ENCODE data around the gene EDC3.

The EDC3 gene

GRCh38 chr15:74723187-74723586 is 27.4 kb upstream of the EDC3 start:
- FAIRE-seq (no peak), DNase-seq (ENCODE audit: insufficient read length, low spot score) (no peak)
- TF ChIP-seq CTCF (IDR thresholded peaks at IDR 0.05; ENCODE audit: insufficient read depth, missing control alignments) = no peak

- no peak for FAIRE-seq
- DNase-seq (ENCODE audit: insufficient read length, low spot score) = no peak
- TF ChIP-seq CTCF (IDR thresholded peaks at IDR 0.05; ENCODE audit: insufficient read depth, missing control alignments) = no peak
Measured at GRCh38 chr15:74722591-74722990, 26.8 kb upstream of the EDC3 start.

- no peak for FAIRE-seq
- TF ChIP-seq CTCF (IDR thresholded peaks at IDR 0.05; ENCODE audit: insufficient read depth, missing control alignments) = no peak
- DNase-seq (ENCODE audit: insufficient read length, low spot score) = no peak
Measured at GRCh38 chr15:74716651-74717050, 20.8 kb upstream of the EDC3 start.

- FAIRE-seq (no peak), DNase-seq (ENCODE audit: insufficient read length, low spot score) (no peak)
- TF ChIP-seq CTCF (IDR thresholded peaks at IDR 0.05; ENCODE audit: insufficient read depth, missing control alignments) = no peak
Measured at GRCh38 chr15:74712311-74712710, 16.5 kb upstream of the EDC3 start.

GRCh38 chr15:74710319-74711094 is 14.7 kb upstream of the EDC3 start:
- DNase-seq (ENCODE audit: insufficient read length, low spot score) (no peak), FAIRE-seq (no peak)
- no peak for TF ChIP-seq CTCF (IDR thresholded peaks at IDR 0.05; ENCODE audit: insufficient read depth, missing control alignments)

- no peak for TF ChIP-seq CTCF (IDR thresholded peaks at IDR 0.05; ENCODE audit: insufficient read depth, missing control alignments)
- no peak for DNase-seq (ENCODE audit: insufficient read length, low spot score)
- no peak for FAIRE-seq
Measured at GRCh38 chr15:74709892-74710291, 14.1 kb upstream of the EDC3 start.

- DNase-seq (ENCODE audit: insufficient read length, low spot score) (no peak), FAIRE-seq (no peak)
- TF ChIP-seq CTCF (IDR thresholded peaks at IDR 0.05; ENCODE audit: insufficient read depth, missing control alignments) = no peak
Measured at GRCh38 chr15:74709011-74709410, 13.2 kb upstream of the EDC3 start.

Data from D721Med (cell line).